Aorta (tissue), 5 donors: ENCODE data around the gene THSD7B. TPM values are rescaled to one million over a fixed set of nuclear protein-coding genes. Genes with fewer than 3 reads are reported as not detected.

Source experiments
- ATAC-seq: fragments of 200-7000 bp; cut with Tn5 transposase; one replicate; pipeline ENCODE4 v1.9.1; 2022; ENCODE audit warnings: moderate library complexity; ENCODE audit not compliant: low FRiP score
- DNase-seq, 2 donors: peaks; one replicate each; pipeline ENCODE4 v3.0.0-alpha.2; 2020
- H3K27ac ChIP-seq, 2 donors: one replicate each; pipeline ENCODE4 v1.5.1; 2013; ENCODE audit warnings: low read length in 2 of 2, mild to moderate bottlenecking in 2 of 2, moderate library complexity in 2 of 2, control low read depth in 1 of 2, inconsistent platforms in 1 of 2, low read depth in 1 of 2
- H3K27me3 ChIP-seq, 2 donors: one replicate each; pipeline ENCODE4 v1.6.1; 2013; ENCODE audit warnings: control low read depth in 1 of 2, low read length in 1 of 2, mild to moderate bottlenecking in 1 of 2, moderate library complexity in 1 of 2; ENCODE audit not compliant: insufficient read depth in 2 of 2, control insufficient read depth in 1 of 2
- H3K36me3 ChIP-seq, 2 donors: one replicate each; pipeline ENCODE4 v1.6.1; 2013; ENCODE audit warnings: control low read depth in 1 of 2, low read length in 1 of 2, mild to moderate bottlenecking in 1 of 2; ENCODE audit not compliant: insufficient read depth in 2 of 2, control insufficient read depth in 1 of 2
- H3K4me1 ChIP-seq, 2 donors: one replicate each; pipeline ENCODE4 v1.6.1; 2013; ENCODE audit warnings: low read length in 2 of 2, control low read depth in 1 of 2, mild to moderate bottlenecking in 1 of 2, moderate library complexity in 1 of 2; ENCODE audit not compliant: insufficient read depth in 2 of 2, control insufficient read depth in 1 of 2
- H3K4me3 ChIP-seq, 2 donors: one replicate each; pipeline ENCODE4 v1.5.1; 2013; ENCODE audit warnings: low read length in 2 of 2, control low read depth in 1 of 2, mild to moderate bottlenecking in 1 of 2
- H3K9me3 ChIP-seq: one replicate; pipeline ENCODE4 v1.6.1; 2013; ENCODE audit warnings: mild to moderate bottlenecking, low read length; ENCODE audit not compliant: control insufficient read depth
- WGBS, 2 donors: extraction: QIAGEN DNeasy Blood & Tissue Kit; methylation state at CpG; one replicate each; pipeline ENCODE4 v1.1.7; 2013; 5-methylcytosine and 5-hydroxymethylcytosine counted together
- intact Hi-C, 2 donors: fragments of 100-400 bp; cut with DNase I; formaldehyde crosslinking; loops; one replicate each; pipeline versions ENCODE4 v1.14.2 to v1.15.0; 2022
- polyA plus RNA-seq, 2 donors: library from polyadenylated mRNA; stranded (reverse); fragments of 200-250 nt; gene quantifications; one replicate each; pipeline ENCODE4 v1.2.3, GENCODE V29; 2013
- total RNA-seq, 2 donors: library from RNA; stranded (reverse); fragmentation: NEBNext Ultra II Directional; extraction: Animal tissue kit (Norgen Biotek cat#: 25700); gene quantifications; one replicate each; pipeline ENCODE4 v1.2.1, GENCODE V29; 2021
- donor health status: healthy with polysubstance abuse.
- donor health status: Bipolar disorder and iron deficiency.
- donor health status: DM: no; HTN: no; CAD: no.
- donor health status: DM: no; HTN: no; CAD: no.
- donor health status: DM: yes; HTN: yes; CAD: no.

The THSD7B gene
- total and polyA plus RNA-seq, 4 donors = 0.25 to 5.1 (median 1.8) TPM

DNA sequence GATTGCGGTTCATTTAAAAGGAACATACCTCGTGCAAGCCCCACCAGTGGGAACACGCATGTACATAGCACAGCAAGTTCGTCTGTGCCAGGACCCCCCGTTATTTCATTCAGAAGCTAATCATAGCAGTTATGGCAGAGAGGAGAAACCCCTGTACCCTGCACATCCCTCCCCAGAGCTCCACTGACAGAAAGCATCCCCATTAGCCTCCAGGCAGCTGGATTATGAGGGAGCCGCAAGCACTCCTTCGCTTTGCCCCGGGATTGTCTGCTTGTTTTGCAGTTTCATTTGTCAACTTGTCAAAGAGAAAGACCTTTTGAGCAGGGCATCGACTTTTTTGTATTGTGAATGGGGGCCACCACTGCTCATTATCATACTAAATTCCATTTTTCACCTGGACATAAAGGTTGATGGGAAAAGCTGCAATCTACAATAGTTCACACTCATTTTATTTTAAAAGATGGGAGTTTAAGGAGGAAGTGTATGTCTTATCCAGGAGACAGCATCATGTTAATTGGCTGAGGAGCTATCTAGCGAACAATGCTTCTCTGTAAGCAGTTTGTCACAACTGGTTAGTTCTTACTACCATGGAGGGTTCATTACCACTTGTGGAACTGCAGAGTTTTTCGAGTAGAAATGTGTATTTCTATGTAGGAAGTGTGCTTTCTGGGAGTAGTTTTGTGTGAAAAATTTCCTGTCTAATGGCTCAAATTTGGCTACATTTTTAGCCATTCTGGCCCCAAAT is 255.3 kb downstream of the THSD7B start:
- Histone ChIP-seq H3K27ac (no peak overlapping the region), H3K4me1 (no peaks in the 10 kb centered on the region), H3K9me3 (peaks cover 1% of the 10 kb centered on the region), H3K36me3 (no peaks in the 10 kb centered on the region), H3K4me3 (no peak overlapping the region), H3K27me3 (no peaks in the 10 kb centered on the region)
- DNase-seq (no peak), ATAC-seq (no peak)
- 92% methylated on average over 11 of the region's 11 CpGs for WGBS, 2 donors
- intact Hi-C loops = no loop called here

DNA sequence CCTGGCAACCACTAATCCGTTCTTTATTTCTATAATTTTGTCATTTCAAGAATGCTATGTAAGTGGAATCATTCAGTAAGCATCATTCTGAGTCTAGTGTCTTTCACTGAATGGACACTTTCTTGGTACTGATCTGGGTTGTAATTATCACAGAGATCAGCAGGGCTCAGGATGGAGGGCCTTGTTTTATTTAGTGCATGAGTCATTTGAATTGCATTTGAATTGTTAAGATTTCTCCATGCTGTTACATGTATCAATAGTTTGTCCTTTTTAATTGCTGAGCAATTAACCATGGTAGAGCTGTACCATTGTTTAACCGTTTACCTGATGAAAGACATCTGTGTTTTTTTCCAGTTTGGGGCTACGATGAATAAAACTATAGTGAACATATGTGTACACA is 256.4 kb downstream of the THSD7B start:
- no peaks in the 10 kb centered on the region for H3K4me1 ChIP-seq
- 94 to 95% methylated on average over 3 of the region's 3 CpGs for WGBS, 2 donors
- intact Hi-C loops = no loop called here

DNA sequence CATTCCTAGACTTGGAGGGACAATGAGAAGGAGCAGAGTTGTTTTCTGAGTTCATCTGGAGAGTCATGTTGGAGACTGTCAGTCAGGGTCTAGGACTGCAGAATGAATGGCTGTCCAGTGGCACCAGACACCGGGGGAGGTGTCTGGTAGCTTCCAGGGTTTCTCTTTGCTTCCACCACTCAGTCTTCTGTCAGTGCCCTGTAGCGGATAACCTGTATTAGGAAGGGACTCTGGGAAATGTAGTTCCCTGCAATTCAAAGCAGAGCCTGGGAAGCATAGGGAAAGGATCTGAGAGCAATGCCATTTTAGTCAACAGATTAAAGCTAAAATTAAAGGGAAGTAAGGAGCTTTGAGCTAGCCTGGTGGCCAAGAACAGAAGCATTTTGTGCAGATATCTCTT is 257.9 kb downstream of the THSD7B start:
- Histone ChIP-seq H3K27ac (no peak overlapping the region), H3K9me3 (peaks cover 1% of the 10 kb centered on the region), H3K4me3 (no peak overlapping the region), H3K36me3 (no peaks in the 10 kb centered on the region), H3K4me1 (no peaks in the 10 kb centered on the region), H3K27me3 (no peaks in the 10 kb centered on the region)
- DNase-seq (no peak), ATAC-seq (no peak)
- intact Hi-C loops = no loop called here
- WGBS, 2 donors = 80 to 83% methylated on average over 2 of the region's 2 CpGs

More for the DNA sequence above, 256.4 kb downstream of the THSD7B start:
- DNase-seq = no peak
- Histone ChIP-seq H3K4me3 (no peak overlapping the region), H3K9me3 (peaks cover 1% of the 10 kb centered on the region), H3K27ac (no peak overlapping the region), H3K36me3 (no peaks in the 10 kb centered on the region), H3K27me3 (no peaks in the 10 kb centered on the region)
- ATAC-seq = no peak

- Histone ChIP-seq H3K27ac (no peak overlapping the region), H3K36me3 (no peaks in the 10 kb centered on the region), H3K9me3 (no peaks in the 10 kb centered on the region), H3K27me3 (no peaks in the 10 kb centered on the region), H3K4me1 (no peaks in the 10 kb centered on the region), H3K4me3 (no peak overlapping the region)
- ATAC-seq (no peak), DNase-seq (no peak)
- intact Hi-C loops = no loop called here
- WGBS, 2 donors = 96 to 97% methylated on average over 4 of the region's 4 CpGs
These were observed 266.4 kb downstream of the THSD7B start for GRCh38 chr2:137031731-137032130.

DNA sequence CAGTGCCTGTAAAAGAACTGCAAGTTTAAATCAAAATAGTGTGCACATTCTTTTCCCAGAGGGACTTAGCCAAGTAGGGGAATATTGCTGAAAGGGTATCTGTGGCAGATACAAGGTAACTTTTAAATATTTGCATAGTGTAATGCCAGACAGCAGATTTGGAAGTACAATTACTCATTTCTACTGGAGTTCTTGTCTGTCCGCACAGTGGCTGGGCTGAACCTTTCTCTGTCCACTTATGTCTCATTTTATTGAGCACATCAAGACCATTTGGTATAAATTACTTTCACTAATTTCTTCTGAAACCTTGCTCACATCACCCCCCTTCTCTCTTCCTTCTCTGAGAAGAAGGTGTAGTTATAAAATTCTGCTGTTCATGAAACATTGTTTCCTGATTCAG is 271.3 kb downstream of the THSD7B start:
- no peaks in the 10 kb centered on the region for H3K9me3 ChIP-seq
- ATAC-seq (no peak), DNase-seq (no peak)
- no peaks in the 10 kb centered on the region for H3K4me1 ChIP-seq
- 95 to 99% methylated on average over 1 of the region's 1 CpG for WGBS, 2 donors
- no peaks in the 10 kb centered on the region for H3K27me3 ChIP-seq
- intact Hi-C loops = no loop called here
- no peaks in the 10 kb centered on the region for H3K36me3 ChIP-seq
- no peak overlapping the region for H3K27ac ChIP-seq
- no peak overlapping the region for H3K4me3 ChIP-seq

DNA sequence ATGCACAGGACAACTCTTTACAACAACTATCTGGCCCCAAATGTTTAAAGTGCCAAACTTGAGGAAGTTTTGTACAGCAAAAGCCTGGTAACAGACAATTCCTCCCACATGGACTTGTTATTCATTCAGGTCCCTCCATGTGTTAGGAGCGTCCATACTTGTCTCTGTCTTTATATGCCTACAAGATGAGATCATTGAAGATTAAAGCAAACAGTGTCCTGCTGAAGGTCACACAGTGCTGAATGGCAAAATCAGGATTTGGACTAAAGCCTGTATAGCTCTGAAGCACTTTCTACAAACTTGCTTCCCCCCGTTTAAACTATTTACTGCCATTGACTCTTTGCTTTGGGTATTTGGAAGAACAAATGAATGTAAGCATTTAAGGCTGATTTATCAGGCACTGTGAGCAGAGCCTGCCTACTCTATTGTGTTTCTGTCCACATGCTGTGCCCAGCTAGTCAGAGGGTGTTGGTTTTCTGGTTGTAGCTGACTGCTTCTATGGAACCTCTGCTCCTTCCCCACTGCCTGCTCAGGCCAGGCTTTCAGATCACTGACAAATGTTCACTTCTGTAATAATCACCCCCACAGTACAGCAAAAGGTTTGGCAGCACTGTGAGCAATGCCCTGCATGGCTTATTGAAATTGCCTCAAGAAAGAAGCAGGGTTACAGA is 274.3 kb downstream of the THSD7B start:
- H3K27me3 ChIP-seq = no peaks in the 10 kb centered on the region
- H3K4me3 ChIP-seq = no peak overlapping the region

GRCh38 chr2:137047369-137047768 is 282.0 kb downstream of the THSD7B start:
- 18 to 21% methylated on average over 5 of the region's 5 CpGs for WGBS, 2 donors
- no peak for ATAC-seq

More for the DNA sequence above, 274.3 kb downstream of the THSD7B start:
- no peaks in the 10 kb centered on the region for H3K4me1 ChIP-seq
- WGBS, 2 donors = 80 to 81% methylated on average over 2 of the region's 2 CpGs
- H3K27ac ChIP-seq = no peak overlapping the region
- H3K9me3 ChIP-seq = no peaks in the 10 kb centered on the region
- intact Hi-C loops = no loop called here
- no peak for ATAC-seq
- no peaks in the 10 kb centered on the region for H3K36me3 ChIP-seq
- DNase-seq = no peak

DNA sequence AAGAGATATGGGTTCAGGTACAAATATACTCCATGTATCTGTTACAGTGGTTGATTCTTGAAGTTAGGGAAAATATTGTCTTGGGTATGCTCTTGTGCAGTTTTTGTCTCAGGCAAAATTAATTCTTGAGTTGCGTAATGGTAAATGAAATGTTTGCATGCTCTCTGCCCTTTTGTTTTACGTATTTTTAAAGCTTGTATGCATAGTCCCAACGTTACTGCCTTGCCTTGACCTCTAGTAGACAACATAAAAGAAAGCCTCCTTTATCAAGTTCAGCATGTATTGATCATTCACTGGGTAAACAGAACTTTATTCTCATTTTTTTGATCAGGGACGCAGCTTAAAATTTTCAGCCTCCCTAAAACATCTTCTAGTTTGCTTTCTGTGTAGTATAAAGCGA is 283.1 kb downstream of the THSD7B start:
- ATAC-seq (no peak), DNase-seq (no peak)
- intact Hi-C loops = no loop called here
- no peak overlapping the region for H3K27ac ChIP-seq
- no peaks in the 10 kb centered on the region for H3K27me3 ChIP-seq
- no peaks in the 10 kb centered on the region for H3K9me3 ChIP-seq
- H3K4me1 ChIP-seq = no peaks in the 10 kb centered on the region
- no peak overlapping the region for H3K4me3 ChIP-seq
- 95% methylated on average over 5 of the region's 5 CpGs for WGBS, 2 donors
- H3K36me3 ChIP-seq = no peaks in the 10 kb centered on the region

More at GRCh38 chr2:137047369-137047768, 282.0 kb downstream of the THSD7B start:
- Histone ChIP-seq H3K9me3 (no peaks in the 10 kb centered on the region), H3K27ac (no peak overlapping the region), H3K36me3 (no peaks in the 10 kb centered on the region), H3K4me1 (no peaks in the 10 kb centered on the region), H3K4me3 (no peak overlapping the region), H3K27me3 (no peaks in the 10 kb centered on the region)
- no peak for DNase-seq
- intact Hi-C loops = no loop called here

GRCh38 chr2:137049518-137049917 is 284.2 kb downstream of the THSD7B start:
- H3K36me3 ChIP-seq = no peaks in the 10 kb centered on the region
- no peak overlapping the region for H3K27ac ChIP-seq
- H3K4me1 ChIP-seq = no peaks in the 10 kb centered on the region
- intact Hi-C loops = no loop called here
- H3K9me3 ChIP-seq = no peaks in the 10 kb centered on the region
- DNase-seq (no peak), ATAC-seq (no peak)
- H3K4me3 ChIP-seq = no peak overlapping the region
- H3K27me3 ChIP-seq = no peaks in the 10 kb centered on the region
